Skeletal muscle satellite cell (primary cell): Measurements from ENCODE around the gene SYK.
"Not testable (repeated sequence)": the region's sequence is repeated elsewhere in the genome, so short reads cannot be mapped to it uniquely, and the experiment has no call there.

Experiments
- H3K27me3 ChIP-seq: 2 replicates; pipeline ENCODE4 v1.7.0; 2013; ENCODE audit warnings: low read length; ENCODE audit not compliant: control insufficient read depth, insufficient read depth
- H3K36me3 ChIP-seq: 2 replicates; pipeline ENCODE4 v1.7.0; 2013; ENCODE audit warnings: mild to moderate bottlenecking, control low read depth, low read length; ENCODE audit not compliant: insufficient read depth
- H3K4me1 ChIP-seq: 2 replicates; pipeline ENCODE4 v1.7.0; 2013; ENCODE audit warnings: low read length; ENCODE audit not compliant: control insufficient read depth, insufficient read depth
- H3K4me2 ChIP-seq: 2 replicates; pipeline ENCODE4 v1.7.0; 2013; ENCODE audit warnings: mild to moderate bottlenecking, low read length
- H3K4me3 ChIP-seq: 2 replicates; pipeline ENCODE4 v1.7.0; 2013; ENCODE audit warnings: low read length
- H3K9ac ChIP-seq: 2 replicates; pipeline ENCODE4 v1.7.0; 2013; ENCODE audit warnings: mild to moderate bottlenecking, low read depth, low read length, moderate library complexity
- H3K9me3 ChIP-seq: replicated peaks from 2 replicates; pipeline ENCODE4 v1.7.0; 2013; ENCODE audit warnings: mild to moderate bottlenecking, control low read depth, low read length

SYK gene

DNA sequence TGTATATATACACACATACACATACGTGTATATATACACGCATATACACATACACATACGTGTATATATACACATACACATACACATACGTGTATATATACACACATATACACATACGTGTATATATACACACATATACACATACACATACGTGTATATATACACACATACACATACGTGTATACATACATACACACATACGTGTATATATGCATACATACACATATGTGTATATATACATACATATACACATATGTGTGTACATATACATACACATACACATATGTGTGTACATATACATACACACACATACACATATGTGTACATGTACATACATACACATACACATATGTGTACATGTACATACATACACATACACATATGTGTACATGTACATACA, 82.6 kb downstream of the SYK start:
- no peaks in the 10 kb centered on the region for H3K36me3 ChIP-seq

DNA sequence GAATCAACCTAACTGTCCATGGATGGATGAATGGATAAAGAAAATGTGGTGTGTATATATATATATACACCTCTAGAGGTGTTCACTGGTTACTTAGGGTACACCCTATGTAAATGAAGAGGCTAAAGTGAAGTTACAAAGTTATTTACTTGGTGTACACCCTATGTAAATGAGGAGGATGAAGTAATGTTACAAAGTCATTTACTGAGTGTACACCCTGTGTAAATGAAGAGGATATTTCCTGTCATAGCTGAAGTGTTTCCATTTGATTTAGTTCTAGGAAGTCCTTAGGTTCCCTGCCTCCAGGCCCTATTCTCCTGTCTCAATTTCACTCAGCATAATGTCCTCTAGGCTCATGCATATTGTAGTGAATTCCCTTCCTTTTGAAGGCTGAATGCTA, 85.2 kb downstream of the SYK start:
- H3K4me1 ChIP-seq, H3K4me2 ChIP-seq, H3K36me3 ChIP-seq, H3K9ac ChIP-seq, H3K9me3 ChIP-seq, H3K4me3 ChIP-seq: not testable (repeated sequence)
- peaks cover 22% of the 10 kb centered on the region for H3K27me3 ChIP-seq

More for the DNA sequence above, 82.6 kb downstream of the SYK start:
- Histone ChIP-seq H3K27me3 (peaks cover 10% of the 10 kb centered on the region), H3K9ac (no peak overlapping the region), H3K9me3 (no peaks in the 10 kb centered on the region), H3K4me3 (no peak overlapping the region), H3K4me2 (no peak overlapping the region), H3K4me1 (no peaks in the 10 kb centered on the region)

DNA sequence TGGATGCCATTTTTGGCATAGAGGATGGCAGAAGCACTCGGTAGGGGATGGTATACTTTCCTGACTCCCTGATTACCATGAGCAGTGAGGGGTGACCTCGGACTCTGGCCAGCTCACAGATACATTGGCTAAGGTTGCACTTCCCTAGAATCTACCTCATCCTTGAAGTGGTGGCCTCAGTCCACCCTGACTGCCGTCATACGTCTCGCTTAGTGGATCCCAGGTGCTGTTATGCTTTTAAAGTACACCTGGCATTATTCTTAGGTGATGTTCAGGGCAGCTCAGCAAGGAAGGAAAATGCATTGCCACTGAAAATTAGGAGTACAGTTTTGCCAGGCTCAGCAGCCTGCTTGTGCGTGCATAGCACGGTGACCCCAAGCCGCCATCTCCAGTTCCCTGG, 87.3 kb downstream of the SYK start:
- H3K36me3 ChIP-seq = no peaks in the 10 kb centered on the region
- peaks cover 34% of the 10 kb centered on the region for H3K27me3 ChIP-seq
- no peaks in the 10 kb centered on the region for H3K9me3 ChIP-seq
- no peak overlapping the region for H3K9ac ChIP-seq
- H3K4me3 ChIP-seq = no peak overlapping the region
- no peak overlapping the region for H3K4me2 ChIP-seq
- H3K4me1 ChIP-seq = no peaks in the 10 kb centered on the region

DNA sequence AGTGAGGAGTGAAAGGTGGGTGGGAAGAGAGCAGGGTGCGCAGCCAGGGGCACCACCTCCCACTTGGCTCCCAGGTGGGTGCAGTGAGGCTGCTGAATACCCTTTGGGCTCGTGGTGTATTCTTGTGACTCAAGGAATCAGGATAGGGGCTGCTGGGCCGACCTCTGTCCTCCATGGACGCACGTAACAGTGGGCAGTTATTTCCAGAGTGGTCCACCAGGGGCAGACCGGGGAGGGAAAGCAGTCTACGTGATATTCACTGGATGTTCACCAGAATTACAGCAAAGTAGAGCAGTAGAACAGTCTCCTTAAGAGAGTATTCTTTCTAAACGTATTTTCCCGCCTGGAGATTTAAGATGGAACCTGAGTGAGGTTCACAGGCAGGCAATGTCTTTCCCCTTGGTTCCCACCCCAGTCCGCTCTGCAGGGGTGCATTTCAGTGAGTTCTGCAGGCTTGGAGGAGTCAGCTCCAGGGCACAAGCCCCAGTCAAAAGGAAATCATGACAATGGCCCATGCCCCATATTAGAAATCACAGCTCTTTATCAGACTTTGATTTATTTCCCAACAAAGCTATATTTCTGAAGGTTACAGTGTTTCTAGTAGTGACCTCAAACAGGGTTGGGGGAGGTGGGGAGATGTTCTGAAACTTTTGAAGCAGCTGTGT, 88.7 kb downstream of the SYK start:
- Histone ChIP-seq H3K27me3 (peaks cover 45% of the 10 kb centered on the region), H3K4me1 (no peaks in the 10 kb centered on the region), H3K36me3 (no peaks in the 10 kb centered on the region), H3K9ac (no peak overlapping the region), H3K4me2 (no peak overlapping the region), H3K4me3 (no peak overlapping the region), H3K9me3 (no peaks in the 10 kb centered on the region)

DNA sequence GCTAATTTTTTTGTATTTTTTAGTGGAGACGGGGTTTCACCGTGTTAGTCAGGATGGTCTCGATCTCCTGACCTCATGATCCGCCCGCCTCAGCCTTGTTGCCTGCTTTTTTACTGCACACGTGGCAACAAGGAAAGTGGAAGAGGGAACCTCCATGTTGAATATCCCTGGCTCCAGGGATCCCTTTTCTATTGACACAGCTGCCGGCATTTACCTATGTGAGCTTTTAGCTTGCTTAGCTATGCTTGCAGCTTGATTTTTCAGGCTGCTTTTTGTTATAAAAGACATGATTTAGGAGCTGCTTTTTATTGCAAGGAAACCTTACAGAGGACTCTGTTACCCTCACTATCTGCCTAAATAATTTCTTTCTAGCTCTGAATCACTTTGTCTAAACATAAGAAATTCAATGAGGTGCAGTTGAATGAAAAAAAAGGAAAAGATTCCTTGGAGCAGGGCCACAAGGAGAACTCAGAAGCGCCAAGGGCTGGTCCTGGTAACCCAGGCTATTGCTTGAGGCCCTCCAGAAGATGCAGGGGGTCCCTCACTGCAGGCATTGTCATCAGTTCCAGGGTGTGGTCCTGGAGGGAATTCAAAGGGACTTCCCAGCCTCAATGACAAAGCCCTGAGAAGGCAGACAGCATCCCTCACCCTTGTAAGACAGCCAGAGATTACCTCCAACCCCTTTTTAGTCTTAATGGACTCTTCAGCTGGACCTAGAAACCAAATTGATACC, 89.9 kb downstream of the SYK start:
- Histone ChIP-seq H3K4me1 (no peaks in the 10 kb centered on the region), H3K4me3 (no peak overlapping the region), H3K9me3 (no peaks in the 10 kb centered on the region), H3K4me2 (no peak overlapping the region), H3K9ac (no peak overlapping the region), H3K27me3 (peaks cover 50% of the 10 kb centered on the region), H3K36me3 (no peaks in the 10 kb centered on the region)

DNA sequence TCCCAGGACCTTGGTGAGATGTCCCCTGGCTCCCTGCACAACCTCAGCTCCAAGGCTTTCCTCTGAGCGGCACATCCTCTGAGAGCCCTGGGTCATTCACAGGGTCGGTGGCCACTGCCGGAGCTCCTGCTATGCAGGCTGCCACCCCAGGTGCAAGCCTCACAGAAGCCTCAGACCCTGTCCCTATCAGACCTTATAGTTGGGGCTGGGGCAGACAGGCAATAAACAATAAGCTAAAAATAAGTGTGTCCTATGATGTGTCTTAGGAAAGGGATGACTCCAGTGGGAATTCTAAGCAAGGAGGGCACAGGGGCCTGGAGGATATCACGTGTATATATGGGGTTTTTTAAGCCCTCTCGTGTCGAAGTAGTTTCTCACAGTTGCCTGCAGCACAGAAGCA, 91.3 kb downstream of the SYK start:
- Histone ChIP-seq H3K9ac (no peak overlapping the region), H3K9me3 (no peaks in the 10 kb centered on the region), H3K27me3 (peaks cover 56% of the 10 kb centered on the region), H3K4me1 (no peaks in the 10 kb centered on the region), H3K36me3 (no peaks in the 10 kb centered on the region), H3K4me2 (no peak overlapping the region), H3K4me3 (no peak overlapping the region)

DNA sequence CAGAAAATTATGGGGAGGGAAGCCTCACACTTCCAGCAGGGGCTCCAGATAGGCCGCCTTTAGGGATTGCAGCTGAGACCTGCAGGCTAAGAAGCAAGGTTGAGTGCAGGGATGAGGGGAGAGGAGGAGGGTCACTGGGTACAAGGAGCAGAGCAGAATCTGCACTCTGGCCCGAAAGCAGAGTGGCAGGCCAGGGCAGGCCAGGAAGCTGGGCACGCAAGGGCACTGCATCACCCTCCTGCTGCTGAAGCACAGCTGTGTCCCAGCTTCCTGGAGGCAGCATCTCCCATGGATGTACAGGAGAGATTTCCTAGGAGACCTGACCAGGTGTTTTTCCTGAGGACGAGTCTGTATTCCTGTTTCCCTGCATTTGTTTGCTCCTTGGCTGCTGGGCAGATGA, 92.1 kb downstream of the SYK start:
- Histone ChIP-seq H3K9me3 (no peaks in the 10 kb centered on the region), H3K4me3 (no peak overlapping the region), H3K4me1 (no peaks in the 10 kb centered on the region), H3K4me2 (no peak overlapping the region), H3K36me3 (no peaks in the 10 kb centered on the region), H3K27me3 (peaks cover 55% of the 10 kb centered on the region), H3K9ac (no peak overlapping the region)

DNA sequence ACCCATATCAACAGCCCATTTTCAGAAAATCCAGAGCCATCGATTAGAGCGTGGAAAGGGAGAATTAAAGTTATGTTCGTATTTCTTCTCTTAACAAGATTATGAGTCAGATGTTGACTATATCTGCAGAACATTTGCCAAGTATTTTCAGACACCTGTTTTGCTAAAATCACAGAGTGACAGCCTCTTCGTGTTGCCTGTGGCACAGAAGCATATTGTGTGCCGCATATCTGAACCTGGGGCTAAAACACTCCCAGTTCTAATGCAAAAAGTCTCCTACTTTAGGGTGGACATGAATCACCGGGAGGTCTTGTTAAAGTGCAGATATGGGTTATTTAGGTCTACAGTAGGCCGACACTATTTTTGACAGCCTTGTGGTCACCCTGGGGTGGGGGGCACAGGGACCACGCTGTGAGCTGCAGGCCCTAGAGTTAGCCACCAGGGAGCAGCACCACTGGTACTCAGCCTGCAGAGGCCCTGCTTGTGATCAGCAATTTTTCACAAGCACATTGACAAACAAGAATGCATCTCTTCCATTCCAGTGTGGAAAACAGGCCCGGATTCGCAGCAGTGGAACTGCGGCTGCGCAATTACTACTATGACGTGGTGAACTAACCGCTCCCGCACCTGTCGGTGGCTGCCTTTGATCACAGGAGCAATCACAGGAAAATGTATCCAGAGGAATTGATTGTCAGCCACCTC, 93.5 kb downstream of the SYK start:
- Histone ChIP-seq H3K4me3 (no peak overlapping the region), H3K4me2 (no peak overlapping the region), H3K27me3 (peaks cover 46% of the 10 kb centered on the region), H3K36me3 (no peaks in the 10 kb centered on the region), H3K9me3 (no peaks in the 10 kb centered on the region), H3K4me1 (no peaks in the 10 kb centered on the region), H3K9ac (no peak overlapping the region)

DNA sequence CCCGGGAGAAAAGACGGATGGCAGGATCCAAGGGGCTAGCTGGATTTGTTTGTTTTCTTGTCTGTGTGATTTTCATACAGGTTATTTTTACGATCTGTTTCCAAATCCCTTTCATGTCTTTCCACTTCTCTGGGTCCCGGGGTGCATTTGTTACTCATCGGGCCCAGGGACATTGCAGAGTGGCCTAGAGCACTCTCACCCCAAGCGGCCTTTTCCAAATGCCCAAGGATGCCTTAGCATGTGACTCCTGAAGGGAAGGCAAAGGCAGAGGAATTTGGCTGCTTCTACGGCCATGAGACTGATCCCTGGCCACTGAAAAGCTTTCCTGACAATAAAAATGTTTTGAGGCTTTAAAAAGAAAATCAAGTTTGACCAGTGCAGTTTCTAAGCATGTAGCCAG, 94.2 kb downstream of the SYK start:
- no peak overlapping the region for H3K4me3 ChIP-seq
- H3K27me3 ChIP-seq = peaks cover 42% of the 10 kb centered on the region
- no peaks in the 10 kb centered on the region for H3K9me3 ChIP-seq
- H3K4me1 ChIP-seq = no peaks in the 10 kb centered on the region
- H3K9ac ChIP-seq = no peak overlapping the region
- H3K4me2 ChIP-seq = no peak overlapping the region
- no peaks in the 10 kb centered on the region for H3K36me3 ChIP-seq

DNA sequence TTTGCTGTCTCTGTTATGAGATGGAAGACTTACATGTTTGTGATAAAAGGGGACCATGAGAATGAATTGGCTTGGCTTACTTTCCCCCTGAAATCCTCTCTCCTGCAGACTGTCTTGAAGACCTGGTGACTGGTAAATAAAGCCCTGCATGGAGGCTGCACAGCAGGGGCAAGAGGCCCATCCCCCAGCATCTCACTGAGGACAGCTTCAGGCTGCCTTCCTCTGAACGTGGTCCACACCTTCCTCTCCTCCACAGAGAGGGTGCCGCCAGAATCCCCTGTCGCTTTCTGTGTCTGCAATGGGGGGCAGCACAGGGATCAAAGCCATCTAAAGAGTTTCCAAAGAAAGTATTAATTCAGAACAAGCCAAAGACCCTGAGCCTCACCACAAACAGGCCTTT, 94.6 kb downstream of the SYK start:
- H3K9ac ChIP-seq = no peak overlapping the region
- no peaks in the 10 kb centered on the region for H3K4me1 ChIP-seq
- H3K9me3 ChIP-seq = no peaks in the 10 kb centered on the region
- H3K36me3 ChIP-seq = no peaks in the 10 kb centered on the region
- H3K4me3 ChIP-seq = no peak overlapping the region
- H3K4me2 ChIP-seq = no peak overlapping the region
- peaks cover 42% of the 10 kb centered on the region for H3K27me3 ChIP-seq

DNA sequence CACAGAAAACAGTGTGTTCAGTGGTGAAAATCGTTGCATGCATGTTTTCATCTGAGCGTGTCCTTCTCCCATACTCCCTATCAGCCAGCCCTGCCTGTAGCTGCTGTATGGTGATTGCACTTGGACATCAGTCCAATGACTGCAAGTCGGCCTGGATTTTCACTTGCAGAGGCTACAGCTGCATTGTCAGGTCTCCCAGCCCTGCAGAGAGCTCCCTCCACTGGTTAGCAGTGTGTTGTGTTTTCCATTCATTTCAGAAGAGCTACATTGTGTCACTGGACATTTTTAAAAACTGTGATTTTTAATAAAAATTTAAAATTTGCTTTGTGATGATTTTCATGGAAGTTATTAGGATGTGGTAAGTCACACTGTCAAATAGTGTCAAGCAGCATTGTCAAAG, 96.6 kb downstream of the SYK start:
- Histone ChIP-seq H3K9me3 (no peaks in the 10 kb centered on the region), H3K4me2 (no peak overlapping the region), H3K9ac (no peak overlapping the region), H3K36me3 (no peaks in the 10 kb centered on the region), H3K4me3 (no peak overlapping the region), H3K4me1 (no peaks in the 10 kb centered on the region), H3K27me3 (peaks cover 25% of the 10 kb centered on the region)
